HTERT RPE-1 (cell line): ENCODE measurements around the gene CRYGB.
"Not testable (repeated sequence)": the region's sequence is repeated elsewhere in the genome, so short reads cannot be mapped to it uniquely, and the experiment has no call there.

ENCODE experiments used
- in situ Hi-C: fragments of 300-500 bp; cut with MboI; formaldehyde crosslinking; loops from 4 replicates; pipeline ENCODE4 v1.14.3; 2020; ENCODE audit warnings: low sequenced_read_pairs

The CRYGB gene

GRCh38 chr2:208150956-208151355 is 5.0 kb upstream of the CRYGB start:
- in situ Hi-C loops = no loop called here

DNA sequence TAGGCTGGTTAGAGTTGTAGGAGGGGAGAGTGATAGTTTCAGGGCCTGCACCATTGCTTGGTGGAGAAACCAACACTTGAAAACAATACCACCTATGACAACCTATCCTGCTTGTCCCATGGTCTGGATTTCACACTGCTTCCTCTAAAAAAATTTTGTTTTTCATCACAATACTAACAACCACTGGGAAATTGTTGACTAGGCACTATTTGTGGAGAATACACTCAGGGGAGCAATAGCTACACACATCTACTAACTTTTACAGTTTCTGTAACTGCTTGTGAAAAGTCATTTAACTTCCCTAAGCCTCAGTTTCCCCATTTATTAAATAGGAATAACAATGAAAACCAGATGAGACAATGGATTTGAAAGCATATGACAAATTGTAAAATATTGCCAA is 4.1 kb upstream of the CRYGB start:
- in situ Hi-C loops = no loop called here

DNA sequence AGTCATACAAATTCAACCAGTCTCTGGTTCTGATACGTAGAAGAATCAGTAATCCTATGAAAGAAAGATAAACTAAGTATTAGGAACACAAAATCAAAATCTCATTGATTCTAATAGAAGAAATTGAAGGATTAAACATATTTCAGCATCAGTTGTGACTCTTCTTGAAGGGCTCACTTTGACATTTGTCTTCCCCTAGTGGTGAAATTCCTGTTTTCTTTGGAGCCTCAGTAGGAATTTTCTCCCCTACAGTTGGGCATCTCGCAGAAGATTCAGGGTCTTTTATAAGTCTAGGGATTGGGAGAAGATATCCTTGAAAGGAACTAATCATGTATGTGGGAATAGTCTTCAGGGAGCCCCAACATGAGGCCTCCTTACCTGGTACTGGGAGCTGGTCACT is 2.8 kb upstream of the CRYGB start:
- in situ Hi-C loops = no loop called here

DNA sequence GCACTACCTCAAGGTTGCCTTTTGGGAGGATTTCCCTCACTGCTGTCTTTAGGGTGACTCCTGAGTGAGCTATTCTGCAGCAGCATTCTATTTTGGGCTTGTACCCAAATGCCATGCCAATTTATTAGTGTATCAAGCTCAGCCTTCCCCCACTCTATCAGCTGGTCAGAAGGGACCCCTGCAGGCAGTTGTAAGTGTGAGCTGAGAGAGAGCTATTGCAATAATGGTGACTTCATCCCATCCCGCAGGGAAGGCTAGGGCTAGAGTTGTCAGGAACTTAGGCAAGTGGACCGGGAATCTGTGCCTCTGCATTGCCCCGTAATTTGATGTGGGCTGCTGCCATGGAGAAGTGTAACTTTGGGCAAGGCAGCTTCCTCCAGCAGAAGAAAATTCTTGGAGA is 1.8 kb upstream of the CRYGB start:
- in situ Hi-C loops = no loop called here

DNA sequence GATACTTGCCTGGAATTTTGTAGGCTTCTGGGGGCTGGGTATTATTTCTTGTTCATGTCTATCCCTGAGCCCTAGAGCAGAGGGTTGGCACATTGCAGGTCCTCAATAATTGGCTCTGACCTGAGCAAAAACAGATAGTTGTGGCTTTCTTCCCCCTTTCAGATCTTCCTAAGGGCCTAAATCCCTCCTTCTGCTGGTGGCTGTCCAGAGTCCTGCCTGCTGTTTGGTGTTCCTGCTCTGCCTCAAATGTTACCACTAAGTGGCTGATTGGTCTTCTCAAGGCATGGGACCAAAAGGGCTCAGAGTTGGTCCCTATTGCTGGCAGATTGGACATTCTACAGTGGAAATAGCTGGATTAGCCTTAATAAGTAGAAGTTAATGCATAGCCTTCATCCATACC is 1.1 kb upstream of the CRYGB start:
- in situ Hi-C loops = no loop called here

GRCh38 chr2:208142925-208143799 is 2.8 kb downstream of the CRYGB start:
- in situ Hi-C loops = no loop called here

DNA sequence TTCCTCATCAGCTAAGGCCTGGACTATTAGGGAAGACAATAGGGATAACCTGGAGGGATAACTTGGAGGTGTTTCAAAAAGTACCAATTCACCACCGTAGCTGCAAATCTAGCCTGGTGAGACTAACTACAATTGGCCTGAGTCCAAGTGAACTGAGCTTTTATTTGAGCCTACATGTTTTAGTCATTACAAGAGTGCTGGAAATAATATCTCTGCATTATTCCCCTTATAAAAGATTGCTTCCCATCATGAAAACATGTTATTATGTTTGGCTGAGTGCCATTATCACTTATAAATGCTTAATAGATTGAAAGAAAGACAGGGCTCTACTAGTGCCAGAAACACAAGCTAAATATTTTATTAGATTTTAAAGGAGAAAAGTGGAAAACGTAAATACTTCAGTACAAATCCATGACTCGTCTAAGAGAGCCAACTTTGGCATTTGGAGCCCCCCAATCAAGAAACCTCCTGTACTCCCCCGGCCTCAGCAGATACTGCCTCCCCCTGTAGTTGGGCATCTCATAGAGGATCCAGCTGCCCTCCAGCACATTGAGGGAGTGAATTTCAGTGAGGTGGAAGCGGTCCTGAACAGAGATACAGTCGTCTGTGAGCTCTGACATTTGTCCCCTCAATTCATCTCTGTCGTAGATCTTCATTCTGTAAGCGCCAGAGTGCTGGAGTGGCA is 3.6 kb downstream of the CRYGB start:
- in situ Hi-C loops = no loop called here

DNA sequence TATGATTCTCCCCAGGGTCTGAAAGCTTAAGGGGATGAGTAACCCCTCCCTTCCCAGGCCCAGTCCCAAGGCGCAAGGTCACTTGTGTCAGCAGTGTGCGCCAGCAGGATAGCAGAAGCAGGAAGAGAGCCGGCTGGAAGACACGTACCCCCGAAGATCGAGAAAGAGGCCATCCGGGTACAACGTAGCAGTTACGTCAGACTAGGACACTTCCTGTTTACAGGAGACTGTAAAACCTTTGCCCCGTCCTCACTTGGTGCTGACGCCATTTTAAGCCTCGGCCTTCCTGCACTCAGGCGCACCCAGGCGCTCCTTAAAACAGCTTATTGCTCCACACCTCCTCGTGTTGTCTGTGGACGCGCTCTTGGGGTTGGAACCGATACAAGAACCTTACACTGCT is 6.5 kb downstream of the CRYGB start:
- in situ Hi-C loops = no loop called here

- in situ Hi-C loops = not testable (repeated sequence)
Measured at GRCh38 chr2:208138334-208138733, 7.6 kb downstream of the CRYGB start.

DNA sequence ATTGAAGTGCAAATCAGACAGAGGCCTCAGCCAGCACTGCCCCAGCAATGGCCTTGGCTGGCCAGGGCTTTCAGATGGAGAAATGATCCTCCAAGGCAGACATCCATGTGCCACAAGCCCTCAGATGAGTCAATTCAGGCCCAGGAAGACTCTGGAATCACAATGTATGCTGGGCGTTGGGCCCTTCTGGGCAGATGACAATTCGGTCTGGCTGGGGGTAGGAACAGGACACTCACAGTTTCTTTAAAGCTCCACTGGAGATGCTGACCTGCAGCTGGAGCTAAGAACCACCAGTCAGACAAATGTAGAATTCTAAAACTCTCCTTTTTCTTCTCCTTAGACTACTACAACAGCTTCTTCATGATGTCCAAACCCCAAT is 9.3 kb downstream of the CRYGB start:
- in situ Hi-C loops = no loop called here

- in situ Hi-C loops = no loop called here
Measured at GRCh38 chr2:208135794-208136715, 9.9 kb downstream of the CRYGB start.

- in situ Hi-C loops = no loop called here
Measured at GRCh38 chr2:208134928-208135586, 10.9 kb downstream of the CRYGB start.

DNA sequence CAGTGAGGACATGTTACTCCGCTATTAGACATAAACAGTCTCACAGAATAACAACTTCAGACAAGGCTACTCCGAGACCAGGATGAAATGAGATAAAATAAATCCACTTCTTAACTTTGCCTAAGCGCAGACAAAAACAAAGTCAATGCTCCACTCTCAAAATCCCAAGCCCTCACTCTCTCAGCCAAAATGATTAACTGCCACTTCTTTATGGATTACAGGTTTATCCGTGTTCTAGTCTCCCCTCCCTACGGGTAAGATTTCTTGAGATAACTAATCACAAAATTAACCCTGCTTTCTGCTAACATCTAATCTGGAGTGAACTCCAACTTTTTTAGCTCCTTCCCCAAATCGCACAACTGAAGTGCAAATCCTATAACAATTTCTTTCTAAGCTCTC is 15.2 kb downstream of the CRYGB start:
- in situ Hi-C loops = no loop called here

- in situ Hi-C loops = no loop called here
Measured at GRCh38 chr2:208129744-208130711, 15.9 kb downstream of the CRYGB start, which contains the start of gene CRYGC. TSS of gene CRYGC (minus strand) at chr2:208129828. CDS start at chr2:208129792, 36 bp downstream.

- in situ Hi-C loops = no loop called here
Measured at GRCh38 chr2:208128136-208128535, 17.8 kb downstream of the CRYGB start.

DNA sequence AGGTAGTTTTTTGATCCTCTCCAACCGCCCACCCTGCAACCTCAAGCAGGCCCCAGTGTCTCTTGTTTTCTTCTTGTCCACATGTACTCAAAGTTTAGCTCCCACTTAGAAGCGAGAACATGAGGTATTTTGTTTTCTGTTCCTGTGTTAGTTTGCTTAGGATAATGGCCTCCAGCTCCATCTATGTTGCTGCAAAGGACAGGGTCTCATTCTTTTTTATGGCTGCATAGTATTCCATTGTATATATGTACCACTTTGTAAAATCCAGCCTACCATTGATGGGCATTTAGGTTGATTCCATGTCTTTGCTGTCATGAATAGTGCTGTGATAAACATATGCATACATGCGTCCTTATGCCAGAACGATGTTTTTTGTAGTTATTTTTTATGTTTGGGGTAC is 18.9 kb downstream of the CRYGB start:
- in situ Hi-C loops = no loop called here

GRCh38 chr2:208125251-208125650 is 20.7 kb downstream of the CRYGB start:
- in situ Hi-C loops = no loop called here

- in situ Hi-C loops = not testable (repeated sequence)
Measured at GRCh38 chr2:208124013-208124715, 21.8 kb downstream of the CRYGB start, which contains the start of gene CRYGD. TSS of gene CRYGD (minus strand) at chr2:208124524. CDS start at chr2:208124473, 51 bp downstream.

DNA sequence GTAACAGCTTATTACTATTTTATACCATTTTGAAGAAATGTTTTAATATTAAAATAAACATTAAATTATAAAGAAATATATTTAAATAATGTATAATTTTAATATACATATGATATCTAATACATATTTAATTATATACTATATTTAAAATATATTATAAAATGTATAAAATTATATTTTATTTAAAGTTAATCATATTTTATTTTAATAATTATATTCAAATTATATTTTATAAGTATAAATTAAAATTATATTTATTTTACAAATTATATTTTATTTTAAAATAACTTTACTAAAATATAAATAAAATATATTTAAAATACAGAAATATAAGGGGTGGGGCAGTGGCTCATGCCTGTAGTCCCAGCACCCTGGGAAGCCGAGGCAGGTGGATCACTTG is 23.7 kb downstream of the CRYGB start:
- in situ Hi-C loops = no loop called here
